ENCODE data around the gene GSTA2. TPM values are rescaled to one million over a fixed set of nuclear protein-coding genes. Genes with fewer than 3 reads are reported as not detected.

Gene GSTA2
- polyA plus RNA-seq, 1 of the 3 experiments (the other 2 are of a cell fraction): not detected

DNA sequence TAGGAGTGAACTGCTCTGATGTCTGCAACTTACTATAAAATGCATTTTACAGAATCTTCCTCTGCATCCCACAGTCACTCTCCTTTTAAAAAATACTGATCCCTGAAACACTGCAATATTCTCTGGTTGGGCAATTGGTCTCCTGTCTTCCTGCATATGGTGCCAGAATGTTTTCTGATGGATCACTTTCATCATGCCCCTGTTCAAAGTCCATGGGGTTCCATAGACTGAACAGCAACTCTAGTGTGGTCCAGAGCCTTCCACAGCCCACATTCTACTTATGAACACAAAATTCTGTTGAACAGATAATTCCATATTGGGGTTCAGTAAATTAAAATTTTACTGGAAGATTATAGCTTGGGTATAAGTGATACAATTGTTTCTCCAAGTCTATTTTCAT lies 11.0 kb downstream of the GSTA2 start (continued):
- TF ChIP-seq, protein P1, sequence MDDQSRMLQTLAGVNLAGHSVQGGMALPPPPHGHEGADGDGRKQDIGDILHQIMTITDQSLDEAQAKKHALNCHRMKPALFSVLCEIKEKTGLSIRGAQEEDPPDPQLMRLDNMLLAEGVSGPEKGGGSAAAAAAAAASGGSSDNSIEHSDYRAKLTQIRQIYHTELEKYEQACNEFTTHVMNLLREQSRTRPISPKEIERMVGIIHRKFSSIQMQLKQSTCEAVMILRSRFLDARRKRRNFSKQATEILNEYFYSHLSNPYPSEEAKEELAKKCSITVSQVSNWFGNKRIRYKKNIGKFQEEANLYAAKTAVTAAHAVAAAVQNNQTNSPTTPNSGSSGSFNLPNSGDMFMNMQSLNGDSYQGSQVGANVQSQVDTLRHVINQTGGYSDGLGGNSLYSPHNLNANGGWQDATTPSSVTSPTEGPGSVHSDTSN (IDR thresholded peaks at IDR 0.05): no peak
- TF ChIP-seq NRF1 (IDR thresholded peaks at IDR 0.05; ENCODE audit: low read depth, low read length): no peak

DNA sequence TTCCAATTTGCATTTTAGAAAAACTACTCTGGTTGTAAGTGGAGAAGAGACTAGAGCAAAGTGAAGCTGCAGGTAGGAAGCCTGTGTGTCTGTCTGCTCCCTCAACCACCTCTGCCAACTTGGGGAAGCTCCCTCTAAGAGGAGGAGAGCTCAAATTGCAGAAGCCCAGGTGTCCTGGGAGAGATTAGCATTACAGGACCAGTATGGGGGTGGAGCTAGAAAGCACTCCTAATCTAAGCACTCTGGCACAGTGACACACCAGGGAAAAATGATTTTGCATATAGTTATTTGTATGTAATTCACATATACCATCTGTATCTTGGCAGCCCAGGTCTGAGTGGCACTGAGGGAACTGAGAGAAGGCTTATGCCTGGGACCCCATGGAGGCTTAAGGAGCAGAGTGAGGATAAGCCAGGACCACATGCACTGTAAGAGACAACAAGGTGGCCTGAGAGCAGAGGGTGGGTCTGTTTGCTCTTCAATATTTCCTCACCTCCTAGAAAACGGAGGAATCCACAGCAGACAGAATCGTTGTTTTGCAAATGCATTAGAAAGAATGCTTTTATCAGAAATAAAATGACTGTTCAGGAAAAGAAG lies 13.6 kb downstream of the GSTA2 start:
- CTCF ChIA-PET: interaction anchor here (0.7 kb wide), 1 partner anchor 9 kb away, joined by 4 read pairs; no protein-coding TSS in a partner anchor
- TF ChIP-seq SMC3 (IDR thresholded peaks at IDR 0.05; ENCODE audit: low read depth, low read length): no peak
- no peak for TF ChIP-seq CHD2 (IDR thresholded peaks at IDR 0.05; ENCODE audit: low read length, partially characterized antibody)
- TF ChIP-seq, protein P2, sequence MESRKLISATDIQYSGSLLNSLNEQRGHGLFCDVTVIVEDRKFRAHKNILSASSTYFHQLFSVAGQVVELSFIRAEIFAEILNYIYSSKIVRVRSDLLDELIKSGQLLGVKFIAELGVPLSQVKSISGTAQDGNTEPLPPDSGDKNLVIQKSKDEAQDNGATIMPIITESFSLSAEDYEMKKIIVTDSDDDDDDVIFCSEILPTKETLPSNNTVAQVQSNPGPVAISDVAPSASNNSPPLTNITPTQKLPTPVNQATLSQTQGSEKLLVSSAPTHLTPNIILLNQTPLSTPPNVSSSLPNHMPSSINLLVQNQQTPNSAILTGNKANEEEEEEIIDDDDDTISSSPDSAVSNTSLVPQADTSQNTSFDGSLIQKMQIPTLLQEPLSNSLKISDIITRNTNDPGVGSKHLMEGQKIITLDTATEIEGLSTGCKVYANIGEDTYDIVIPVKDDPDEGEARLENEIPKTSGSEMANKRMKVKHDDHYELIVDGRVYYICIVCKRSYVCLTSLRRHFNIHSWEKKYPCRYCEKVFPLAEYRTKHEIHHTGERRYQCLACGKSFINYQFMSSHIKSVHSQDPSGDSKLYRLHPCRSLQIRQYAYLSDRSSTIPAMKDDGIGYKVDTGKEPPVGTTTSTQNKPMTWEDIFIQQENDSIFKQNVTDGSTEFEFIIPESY (IDR thresholded peaks at IDR 0.05; ENCODE audit: borderline replicate concordance, low read depth): no peak
- no peak for TF ChIP-seq MEF2A (IDR thresholded peaks at IDR 0.05; ENCODE audit: borderline replicate concordance, low read depth)
- no peak for TF ChIP-seq TEAD4 (IDR thresholded peaks at IDR 0.05; ENCODE audit: borderline replicate concordance, insufficient read depth)
- TF ChIP-seq FOXJ3 (CRISPR knock-in tag; IDR thresholded peaks at IDR 0.05): no peak
- TF ChIP-seq JUND (IDR thresholded peaks at IDR 0.05): no peak
- TF ChIP-seq MXI1 (IDR thresholded peaks at IDR 0.05; ENCODE audit: low read depth, low read length): no peak
- TF ChIP-seq, protein P3, sequence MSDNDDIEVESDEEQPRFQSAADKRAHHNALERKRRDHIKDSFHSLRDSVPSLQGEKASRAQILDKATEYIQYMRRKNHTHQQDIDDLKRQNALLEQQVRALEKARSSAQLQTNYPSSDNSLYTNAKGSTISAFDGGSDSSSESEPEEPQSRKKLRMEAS (IDR thresholded peaks at IDR 0.05; ENCODE audit: low read depth): no peak
- TF ChIP-seq, protein P4, sequence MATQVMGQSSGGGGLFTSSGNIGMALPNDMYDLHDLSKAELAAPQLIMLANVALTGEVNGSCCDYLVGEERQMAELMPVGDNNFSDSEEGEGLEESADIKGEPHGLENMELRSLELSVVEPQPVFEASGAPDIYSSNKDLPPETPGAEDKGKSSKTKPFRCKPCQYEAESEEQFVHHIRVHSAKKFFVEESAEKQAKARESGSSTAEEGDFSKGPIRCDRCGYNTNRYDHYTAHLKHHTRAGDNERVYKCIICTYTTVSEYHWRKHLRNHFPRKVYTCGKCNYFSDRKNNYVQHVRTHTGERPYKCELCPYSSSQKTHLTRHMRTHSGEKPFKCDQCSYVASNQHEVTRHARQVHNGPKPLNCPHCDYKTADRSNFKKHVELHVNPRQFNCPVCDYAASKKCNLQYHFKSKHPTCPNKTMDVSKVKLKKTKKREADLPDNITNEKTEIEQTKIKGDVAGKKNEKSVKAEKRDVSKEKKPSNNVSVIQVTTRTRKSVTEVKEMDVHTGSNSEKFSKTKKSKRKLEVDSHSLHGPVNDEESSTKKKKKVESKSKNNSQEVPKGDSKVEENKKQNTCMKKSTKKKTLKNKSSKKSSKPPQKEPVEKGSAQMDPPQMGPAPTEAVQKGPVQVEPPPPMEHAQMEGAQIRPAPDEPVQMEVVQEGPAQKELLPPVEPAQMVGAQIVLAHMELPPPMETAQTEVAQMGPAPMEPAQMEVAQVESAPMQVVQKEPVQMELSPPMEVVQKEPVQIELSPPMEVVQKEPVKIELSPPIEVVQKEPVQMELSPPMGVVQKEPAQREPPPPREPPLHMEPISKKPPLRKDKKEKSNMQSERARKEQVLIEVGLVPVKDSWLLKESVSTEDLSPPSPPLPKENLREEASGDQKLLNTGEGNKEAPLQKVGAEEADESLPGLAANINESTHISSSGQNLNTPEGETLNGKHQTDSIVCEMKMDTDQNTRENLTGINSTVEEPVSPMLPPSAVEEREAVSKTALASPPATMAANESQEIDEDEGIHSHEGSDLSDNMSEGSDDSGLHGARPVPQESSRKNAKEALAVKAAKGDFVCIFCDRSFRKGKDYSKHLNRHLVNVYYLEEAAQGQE (IDR thresholded peaks at IDR 0.05; ENCODE audit: low read depth, low read length): no peak
- TF ChIP-seq, protein P5, sequence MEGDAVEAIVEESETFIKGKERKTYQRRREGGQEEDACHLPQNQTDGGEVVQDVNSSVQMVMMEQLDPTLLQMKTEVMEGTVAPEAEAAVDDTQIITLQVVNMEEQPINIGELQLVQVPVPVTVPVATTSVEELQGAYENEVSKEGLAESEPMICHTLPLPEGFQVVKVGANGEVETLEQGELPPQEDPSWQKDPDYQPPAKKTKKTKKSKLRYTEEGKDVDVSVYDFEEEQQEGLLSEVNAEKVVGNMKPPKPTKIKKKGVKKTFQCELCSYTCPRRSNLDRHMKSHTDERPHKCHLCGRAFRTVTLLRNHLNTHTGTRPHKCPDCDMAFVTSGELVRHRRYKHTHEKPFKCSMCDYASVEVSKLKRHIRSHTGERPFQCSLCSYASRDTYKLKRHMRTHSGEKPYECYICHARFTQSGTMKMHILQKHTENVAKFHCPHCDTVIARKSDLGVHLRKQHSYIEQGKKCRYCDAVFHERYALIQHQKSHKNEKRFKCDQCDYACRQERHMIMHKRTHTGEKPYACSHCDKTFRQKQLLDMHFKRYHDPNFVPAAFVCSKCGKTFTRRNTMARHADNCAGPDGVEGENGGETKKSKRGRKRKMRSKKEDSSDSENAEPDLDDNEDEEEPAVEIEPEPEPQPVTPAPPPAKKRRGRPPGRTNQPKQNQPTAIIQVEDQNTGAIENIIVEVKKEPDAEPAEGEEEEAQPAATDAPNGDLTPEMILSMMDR (IDR thresholded peaks at IDR 0.05): no peak
- no peak for TF ChIP-seq YY1 (IDR thresholded peaks at IDR 0.05; ENCODE audit: low read depth)
- TF ChIP-seq, protein P6, sequence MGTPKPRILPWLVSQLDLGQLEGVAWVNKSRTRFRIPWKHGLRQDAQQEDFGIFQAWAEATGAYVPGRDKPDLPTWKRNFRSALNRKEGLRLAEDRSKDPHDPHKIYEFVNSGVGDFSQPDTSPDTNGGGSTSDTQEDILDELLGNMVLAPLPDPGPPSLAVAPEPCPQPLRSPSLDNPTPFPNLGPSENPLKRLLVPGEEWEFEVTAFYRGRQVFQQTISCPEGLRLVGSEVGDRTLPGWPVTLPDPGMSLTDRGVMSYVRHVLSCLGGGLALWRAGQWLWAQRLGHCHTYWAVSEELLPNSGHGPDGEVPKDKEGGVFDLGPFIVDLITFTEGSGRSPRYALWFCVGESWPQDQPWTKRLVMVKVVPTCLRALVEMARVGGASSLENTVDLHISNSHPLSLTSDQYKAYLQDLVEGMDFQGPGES (IDR thresholded peaks at IDR 0.05; ENCODE audit: low read depth, low read length): no peak
- no peak for TF ChIP-seq NFIC (IDR thresholded peaks at IDR 0.05; ENCODE audit: borderline replicate concordance)
- no peak for TF ChIP-seq SIN3A (IDR thresholded peaks at IDR 0.05; ENCODE audit: borderline replicate concordance, low read depth, low read length)
- no peak for TF ChIP-seq RCOR1 (IDR thresholded peaks at IDR 0.05; ENCODE audit: low read length)
- TF ChIP-seq, protein P1 (IDR thresholded peaks at IDR 0.05): no peak
- TF ChIP-seq NRF1 (IDR thresholded peaks at IDR 0.05; ENCODE audit: low read depth, low read length): no peak
- no peak for TF ChIP-seq EZH2phosphoT487 (IDR thresholded peaks at IDR 0.05; ENCODE audit: borderline replicate concordance, low read depth)

More for the DNA sequence above, 13.6 kb downstream of the GSTA2 start:
- no peak overlapping the region for H3K27ac ChIP-seq (ENCODE audit: low read depth in 2 of 2, low read length in 1 of 2)
- no peaks in the 10 kb centered on the region for H3K4me1 ChIP-seq (ENCODE audit: control insufficient read depth in 1 of 2, insufficient read depth in 2 of 2, low read depth in 1 of 2, low read length in 1 of 2)
- H3K27me3 ChIP-seq (ENCODE audit: insufficient read depth): no peaks in the 10 kb centered on the region; the same call in 1 of the 2 replicates
- no peaks in the 10 kb centered on the region for H3K9me3 ChIP-seq
- WGBS (ENCODE audit: low lambda C conversion rate): 0% methylated on average over 2 of the region's 2 CpGs
- no peak overlapping the region for H3K9ac ChIP-seq
- H2AFZ ChIP-seq (ENCODE audit: low read depth): no peak overlapping the region
- no peaks in the 10 kb centered on the region for H4K20me1 ChIP-seq (ENCODE audit: insufficient read depth)
- DNase-seq: no peak
- POLR2A ChIA-PET: no interaction called here
- H3F3A ChIP-seq (replicated peaks; ENCODE audit: insufficient read depth): no peaks in the 10 kb centered on the region
- no peaks in the 10 kb centered on the region for H3K9me2 ChIP-seq
- no peaks in the 10 kb centered on the region for H3K79me2 ChIP-seq (ENCODE audit: insufficient read depth)
- H3K4me3 ChIP-seq (ENCODE audit: low read depth in 2 of 2, low read length in 1 of 2): no peak overlapping the region
- H3K36me3 ChIP-seq (replicated peaks in 1 of 2; ENCODE audit: control insufficient read depth in 1 of 2, insufficient read depth in 2 of 2, low read length in 1 of 2): no peaks in the 10 kb centered on the region
- H3K4me2 ChIP-seq: no peak overlapping the region
